Activated T-helper 1 cell treated with Interleukin-2 at 50 U/mL for 16 hours (primary cell): ENCODE results near the gene NR5A1.

Source experiments
- DNase-seq: peaks from one replicate; pipeline ENCODE4 v3.0.0-alpha.2; 2020; ENCODE audit warnings: low read depth

Gene NR5A1

GRCh38 chr9:124457887-124458431 is 49.2 kb downstream of the NR5A1 start:
- DNase-seq, result no peak

GRCh38 chr9:124457079-124457886 is 49.9 kb downstream of the NR5A1 start:
- DNase-seq, result no peak

DNA sequence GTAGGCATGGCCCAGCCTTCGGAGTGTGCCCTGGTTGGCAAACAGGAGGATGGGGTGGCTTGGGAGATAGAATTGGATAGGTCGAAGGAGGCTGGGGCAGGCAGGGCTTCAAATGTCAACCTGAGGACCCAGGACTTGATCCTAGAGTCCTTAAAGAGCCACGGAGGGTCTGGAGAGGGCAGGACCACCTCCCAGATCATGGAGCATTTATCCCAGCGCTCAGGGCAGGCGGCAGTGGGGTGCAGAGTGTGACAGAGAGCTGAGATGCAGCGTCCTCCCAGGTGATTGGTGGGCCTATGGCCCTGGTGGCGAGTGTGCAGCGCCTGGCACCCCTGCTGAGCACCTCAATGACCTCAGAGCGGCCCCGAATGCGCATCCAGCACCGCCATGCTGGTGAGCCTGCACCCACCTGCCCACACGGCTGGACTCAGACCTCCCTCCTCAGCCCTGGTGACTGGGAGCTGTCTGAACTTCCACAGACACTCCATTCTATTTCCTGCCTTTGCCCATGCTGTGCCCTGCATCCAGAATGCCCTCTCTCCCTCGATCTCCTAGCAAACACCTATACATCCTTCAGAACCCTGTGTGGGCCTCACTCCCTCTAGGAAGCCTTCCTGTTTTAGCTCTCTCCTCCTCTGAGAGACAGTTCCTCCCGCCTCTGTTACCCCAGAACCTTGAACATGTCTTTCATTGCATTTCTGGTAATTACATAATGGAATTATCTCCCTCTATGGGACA is 50.7 kb downstream of the NR5A1 start:
- no peak for DNase-seq

DNA sequence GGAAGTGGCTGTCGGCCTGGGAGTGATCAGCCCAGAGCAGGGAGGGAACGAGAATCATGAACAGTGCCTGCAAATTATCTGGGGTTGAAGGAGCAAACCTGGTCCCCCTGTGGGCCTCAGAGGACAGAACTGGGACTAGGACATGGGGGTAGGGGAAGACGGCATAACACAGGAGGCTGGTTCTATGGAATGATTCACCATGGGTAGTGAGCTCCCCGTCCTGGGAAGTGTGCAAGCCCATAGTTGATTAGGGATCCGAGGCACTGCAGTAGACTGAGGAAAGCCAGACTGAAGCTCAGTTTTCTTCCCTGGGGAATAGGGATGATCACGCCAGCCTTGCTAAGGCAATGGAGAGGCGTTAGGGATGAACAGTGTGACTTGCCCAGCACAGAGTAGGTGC is 51.4 kb downstream of the NR5A1 start:
- DNase-seq, result no peak

- DNase-seq, result no peak
Observed at GRCh38 chr9:124454791-124455443, 52.3 kb downstream of the NR5A1 start.

DNA sequence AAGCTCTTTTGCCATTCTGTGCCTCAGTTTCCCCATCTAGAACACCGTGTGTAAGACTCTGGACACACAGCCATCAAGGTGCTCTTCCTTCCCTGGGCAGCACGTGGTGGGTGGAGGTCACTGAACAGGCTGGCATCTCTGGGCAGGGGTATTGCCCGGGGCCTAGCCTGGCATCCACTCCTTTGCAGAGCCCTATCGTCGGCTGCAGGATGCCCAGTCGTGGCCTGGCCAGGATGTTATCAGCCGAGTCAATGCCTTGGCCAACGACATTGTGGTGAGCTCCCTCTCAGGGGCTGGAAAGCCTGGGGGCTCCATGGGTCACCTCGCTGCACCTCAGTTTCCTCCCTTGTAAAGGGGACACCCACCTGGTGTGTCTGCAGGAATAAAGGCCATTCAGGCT is 52.9 kb downstream of the NR5A1 start:
- no peak for DNase-seq

DNA sequence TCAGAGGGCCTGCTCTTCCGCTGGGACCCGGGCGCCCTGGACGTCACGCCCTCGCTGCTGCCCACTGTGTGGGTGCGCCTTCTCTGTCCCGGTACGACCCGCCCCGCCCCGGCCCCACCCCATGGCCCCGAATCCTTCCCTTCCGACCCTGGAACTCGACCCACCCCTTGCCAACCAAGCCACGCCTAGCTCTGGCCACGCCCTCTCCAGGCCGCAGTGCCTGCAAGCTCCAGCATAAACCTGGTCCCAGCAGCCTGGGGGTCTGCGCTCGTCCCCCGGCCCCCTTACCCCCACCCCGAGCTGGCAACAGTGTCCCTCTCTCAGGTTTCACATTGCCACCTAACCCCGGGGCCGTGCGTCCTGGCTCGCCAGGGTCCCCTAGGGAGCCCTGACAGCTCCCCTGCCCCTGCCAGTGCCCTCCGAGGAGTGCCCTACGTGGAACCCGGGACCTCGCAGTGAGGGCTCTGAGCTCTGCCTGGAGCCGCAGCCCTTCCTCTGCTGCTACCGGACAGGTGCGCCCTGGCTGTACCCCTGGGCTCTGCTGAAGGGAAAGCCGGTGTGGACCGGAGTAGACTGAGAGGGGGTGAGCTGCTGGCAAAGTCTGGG is 53.5 kb downstream of the NR5A1 start:
- DNase-seq, result no peak

DNA sequence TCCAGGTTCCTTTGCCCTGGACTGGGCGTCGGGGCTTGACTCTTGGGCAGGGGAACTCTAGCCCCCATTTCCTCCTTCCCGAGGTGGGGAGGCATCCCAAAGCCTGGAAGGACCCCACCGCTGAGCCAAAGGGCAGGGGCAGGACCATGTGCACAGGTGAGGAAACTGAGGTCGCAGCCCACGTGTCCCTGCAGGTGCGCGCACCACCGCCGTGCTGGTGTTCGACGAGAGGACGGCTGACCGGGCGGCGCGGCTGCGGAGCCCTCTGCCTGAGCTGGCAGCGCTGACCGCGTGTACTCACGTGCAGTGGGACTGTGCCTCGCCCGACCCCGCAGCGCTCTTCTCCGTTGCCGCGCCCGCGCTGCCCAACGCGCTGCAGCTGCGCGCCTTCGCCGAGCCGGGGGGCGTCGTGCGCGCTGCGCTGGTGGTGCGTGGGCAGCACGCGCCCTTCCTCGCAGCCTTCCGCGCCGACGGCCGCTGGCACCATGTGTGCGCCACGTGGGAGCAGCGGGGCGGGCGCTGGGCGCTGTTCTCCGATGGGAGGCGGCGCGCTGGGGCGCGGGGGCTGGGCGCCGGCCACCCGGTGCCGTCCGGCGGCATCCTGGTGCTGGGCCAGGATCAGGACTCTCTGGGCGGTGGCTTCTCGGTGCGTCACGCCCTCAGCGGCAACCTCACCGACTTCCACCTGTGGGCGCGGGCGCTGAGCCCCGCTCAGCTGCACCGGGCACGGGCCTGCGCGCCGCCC is 54.2 kb downstream of the NR5A1 start:
- no peak for DNase-seq

DNA sequence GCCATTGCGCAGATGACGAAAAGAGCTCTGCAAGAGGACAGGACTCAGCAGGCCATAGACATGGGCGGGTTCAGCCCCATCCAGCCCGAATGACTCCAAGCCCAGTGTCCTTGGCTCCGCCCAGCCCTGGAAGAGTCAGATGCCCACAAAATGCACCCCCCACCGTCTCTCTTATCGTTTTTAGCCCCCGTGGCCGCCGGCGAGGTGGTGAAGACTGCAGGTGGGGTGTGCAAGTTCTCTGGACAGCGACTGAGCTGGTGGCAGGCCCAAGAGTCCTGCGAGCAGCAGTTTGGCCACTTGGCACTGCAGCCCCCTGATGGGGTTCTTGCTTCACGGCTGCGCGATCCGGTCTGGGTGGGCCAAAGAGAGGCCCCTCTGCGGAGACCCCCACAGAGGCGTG is 54.9 kb downstream of the NR5A1 start:
- DNase-seq, result no peak

GRCh38 chr9:124450931-124451661 is 56.1 kb downstream of the NR5A1 start:
- no peak for DNase-seq

DNA sequence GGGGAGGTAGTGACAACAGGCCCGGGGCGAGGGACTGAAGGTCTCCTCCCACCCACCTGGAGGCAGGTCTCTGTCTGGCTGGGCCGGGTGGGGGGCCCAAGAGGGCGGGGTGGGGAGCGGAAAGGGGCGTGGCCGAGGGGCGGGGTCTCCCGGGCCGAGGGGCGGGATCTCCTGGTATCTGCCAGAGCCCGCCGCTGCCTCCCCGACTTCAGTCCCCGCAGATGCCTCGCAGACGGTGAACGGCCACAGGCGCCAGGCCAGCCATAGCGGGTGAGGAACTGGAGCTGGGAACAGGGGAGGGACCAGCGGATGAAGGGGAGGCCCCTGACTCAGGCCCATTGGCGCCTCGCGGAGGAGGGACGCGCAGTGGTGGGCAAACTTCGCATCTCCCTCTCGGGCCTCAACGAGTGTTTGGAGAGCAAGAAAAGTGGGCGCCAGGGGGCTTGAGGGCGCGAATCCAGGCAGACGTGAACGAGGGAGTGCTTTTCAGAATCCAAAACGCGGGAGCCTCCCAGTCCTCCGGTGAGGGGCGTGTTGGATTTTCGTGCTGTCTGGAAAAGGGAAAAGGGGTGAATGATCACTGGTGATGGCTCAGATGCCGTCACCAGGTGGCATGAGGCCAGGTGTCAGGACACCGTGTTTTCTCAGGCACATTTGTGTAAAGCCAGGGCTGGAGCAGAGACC is 56.8 kb downstream of the NR5A1 start, which contains the start of gene ADGRD2:
Gene ADGRD2 (plus strand): TSS at position 211 of the 684 bp plus-strand sequence. CDS start 1,216 bp downstream, outside the sequence.
- no peak for DNase-seq

DNA sequence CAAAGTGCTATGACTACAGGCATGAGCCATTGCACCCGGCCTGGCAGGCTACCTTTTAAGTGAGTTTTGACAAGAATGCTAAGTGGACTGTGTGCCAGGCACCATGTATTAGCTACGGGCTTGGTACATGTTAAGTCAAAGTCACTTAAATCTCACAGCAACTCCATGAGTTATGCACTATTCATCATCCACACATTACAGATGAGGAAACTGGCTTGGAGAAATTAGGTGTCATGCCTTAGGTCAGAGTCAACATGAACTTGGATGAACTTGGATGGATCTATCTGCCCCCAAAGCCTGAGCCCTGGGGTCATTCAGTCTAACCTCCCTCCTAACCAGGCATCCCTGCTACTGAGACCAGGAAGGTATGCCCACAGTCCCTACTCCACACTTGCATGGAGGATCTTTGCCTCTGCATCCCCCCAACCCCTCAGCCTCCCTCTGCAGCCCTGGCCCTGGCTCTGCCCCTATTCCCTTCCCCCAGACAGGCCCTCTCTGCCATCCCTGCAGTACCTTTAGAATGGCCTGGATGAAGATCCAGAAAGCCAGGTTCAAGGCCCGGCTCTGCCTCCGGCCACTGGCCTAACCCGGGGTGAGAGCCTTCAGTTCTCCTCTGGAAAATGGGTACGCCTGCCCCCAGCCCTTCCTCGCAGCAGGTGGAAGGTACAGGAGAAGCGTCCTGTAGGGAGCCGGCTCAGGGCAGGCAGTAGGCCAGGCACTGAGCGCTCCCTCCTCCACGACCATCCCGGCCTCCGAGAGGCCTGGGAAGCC is 57.6 kb downstream of the NR5A1 start:
- no peak for DNase-seq

GRCh38 chr9:124448019-124448418 is 59.2 kb downstream of the NR5A1 start:
- no peak for DNase-seq

DNA sequence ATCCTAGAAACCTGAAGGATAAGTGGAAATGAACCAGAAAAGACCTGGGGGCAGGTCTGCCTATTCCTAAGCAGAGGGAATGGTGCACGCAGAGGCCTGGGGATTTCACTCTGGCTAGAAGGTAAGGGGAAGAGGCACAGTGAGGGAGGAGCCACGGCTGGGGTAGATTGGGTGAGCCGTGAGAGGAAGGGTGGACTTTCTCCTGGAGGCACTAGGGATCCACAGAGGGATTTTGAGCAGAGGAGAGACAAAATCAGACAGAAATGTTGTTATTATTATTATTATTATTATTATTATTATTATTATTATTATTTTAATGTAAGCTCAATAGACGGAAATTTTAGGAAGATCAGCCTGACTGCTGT is 59.9 kb downstream of the NR5A1 start:
- DNase-seq, result no peak

DNA sequence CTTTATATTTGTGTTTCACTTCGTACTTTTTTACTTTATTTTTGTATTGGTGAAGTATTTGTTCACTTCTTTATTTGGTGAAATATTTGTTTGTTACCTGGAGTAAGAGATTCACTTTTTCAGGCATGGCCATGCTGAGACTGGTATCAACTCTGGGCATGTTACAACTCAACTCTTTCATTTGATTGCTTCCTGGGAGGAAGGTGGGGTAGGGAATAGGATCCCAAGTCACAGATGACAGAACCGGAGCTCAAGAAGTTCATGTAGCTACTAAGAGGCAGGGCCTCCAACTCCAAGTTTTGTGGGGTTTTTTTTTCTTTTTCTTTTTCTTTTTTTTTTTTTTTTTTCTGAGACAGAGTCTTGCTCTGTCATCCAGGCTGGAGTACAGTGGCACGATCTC is 63.0 kb downstream of the NR5A1 start:
- no peak for DNase-seq

DNA sequence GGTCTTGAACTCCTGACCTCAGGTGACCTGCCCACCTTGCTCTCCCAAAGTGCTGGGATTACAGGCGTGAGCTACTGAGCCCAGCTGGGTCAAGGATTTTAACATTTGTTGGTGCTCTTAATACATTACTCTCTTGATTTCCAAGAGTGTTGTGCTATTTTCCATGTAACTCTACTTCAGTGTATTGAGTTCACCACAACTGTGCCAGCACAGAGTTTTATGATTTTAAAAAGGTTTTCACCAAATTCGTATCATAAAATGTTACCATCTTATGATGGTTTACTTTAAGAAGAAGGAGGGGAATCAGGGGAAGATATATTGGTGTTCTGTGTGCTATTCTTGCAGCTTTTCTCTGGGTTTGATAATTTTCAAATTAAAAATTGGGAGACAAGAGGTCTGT is 63.6 kb downstream of the NR5A1 start:
- no peak for DNase-seq

GRCh38 chr9:124442826-124443225 is 64.4 kb downstream of the NR5A1 start:
- no peak for DNase-seq

DNA sequence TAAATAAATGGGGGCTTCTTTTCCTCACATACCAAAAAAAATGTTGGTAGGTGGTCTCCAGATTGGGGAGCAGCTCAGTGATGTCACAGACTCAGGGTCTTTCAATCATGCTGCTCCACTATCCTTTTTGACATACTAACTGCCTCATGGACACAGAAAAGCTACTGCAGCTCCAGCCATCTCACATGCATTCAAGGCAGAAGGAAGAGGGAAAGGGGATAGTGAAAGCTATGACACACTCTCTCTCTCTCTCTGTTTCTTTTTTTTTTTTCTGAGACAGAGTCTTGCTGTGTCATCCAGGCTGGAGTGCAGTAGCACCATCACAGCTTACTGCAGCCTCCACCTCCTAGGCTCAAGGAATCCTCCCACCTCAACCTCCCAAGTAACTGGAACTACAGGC is 64.8 kb downstream of the NR5A1 start:
- DNase-seq, result no peak

DNA sequence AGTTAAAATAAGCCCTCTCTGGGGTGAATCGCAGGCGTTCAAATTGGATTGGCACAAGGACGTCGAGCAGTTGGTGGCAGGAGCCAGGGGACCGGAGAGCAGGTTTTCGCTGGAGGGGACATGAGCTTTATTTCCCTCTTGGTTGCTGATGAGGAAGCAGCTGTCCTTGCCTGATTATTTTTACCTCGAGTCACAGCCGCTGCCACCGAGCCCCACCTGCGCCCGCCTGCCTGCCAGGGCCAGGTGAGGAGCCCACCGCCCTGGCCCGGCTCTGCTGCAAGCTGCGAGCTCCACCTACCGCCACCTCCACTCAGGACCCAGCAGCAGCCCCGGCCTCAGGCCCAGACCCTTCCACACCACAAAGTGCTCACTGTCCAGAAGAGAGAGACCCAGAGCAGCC is 65.9 kb downstream of the NR5A1 start:
- DNase-seq, result no peak
